ENCODE data around the gene C2orf68.
"Not testable (repeated sequence)": the region's sequence is repeated elsewhere in the genome, so short reads cannot be mapped to it uniquely, and the experiment has no call there.

C2orf68 gene

DNA sequence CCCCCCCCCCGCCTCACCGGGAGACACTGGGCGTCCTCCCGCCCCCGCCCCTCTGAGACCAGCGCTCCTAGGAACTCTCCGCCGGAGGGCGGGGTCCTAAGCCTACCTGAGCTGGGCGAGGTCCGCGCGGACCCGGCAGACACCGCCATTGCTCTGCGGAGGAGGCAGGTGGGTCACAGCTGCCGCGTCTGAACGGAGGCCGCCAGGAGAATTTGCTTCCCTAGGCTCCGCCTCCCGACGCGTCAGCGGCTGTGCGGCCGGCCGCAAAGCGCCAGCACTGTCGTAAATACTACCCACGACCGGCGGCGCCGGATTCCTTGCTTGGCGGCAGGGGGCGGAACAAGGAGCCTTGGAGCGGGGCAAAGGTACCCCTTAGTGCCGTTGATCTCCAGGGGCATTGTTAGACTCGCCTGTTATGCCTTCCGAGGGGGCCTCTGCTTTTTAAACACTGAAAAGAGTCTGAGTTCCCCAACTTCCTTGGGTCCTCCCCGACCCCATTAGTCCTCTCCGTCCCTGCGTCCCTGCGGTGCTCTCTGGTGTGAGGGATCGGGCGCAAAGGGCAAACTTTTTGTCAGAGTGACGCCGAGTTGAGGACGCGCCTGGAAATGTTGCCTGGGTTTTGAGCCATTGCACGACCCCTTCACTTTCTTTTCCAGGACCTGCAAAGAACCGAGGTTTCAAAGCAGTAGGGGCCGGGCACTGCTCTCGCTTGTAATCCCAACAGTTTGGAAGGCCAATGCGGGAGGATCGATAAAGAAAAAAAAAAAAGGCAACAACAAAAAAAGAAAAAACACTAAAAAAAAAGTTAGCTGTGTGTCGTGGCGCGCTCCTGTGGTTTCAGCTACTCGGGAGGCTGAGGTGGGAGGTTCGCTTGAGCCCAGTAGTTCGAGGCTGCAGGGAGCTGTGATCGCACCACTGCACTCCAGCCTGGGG is 50.3 kb downstream of the C2orf68 start, which contains the start of gene GGCX (continued):
- TF ChIP-seq YY2 (tag by site-specific recombination; IDR thresholded peaks at IDR 0.05) = 0 out of 2 replicates have a peak, but pooled peaks have one; percentile 19
- peak; percentile 100 for TF ChIP-seq ZBTB48 (tag by site-specific recombination; IDR thresholded peaks at IDR 0.05)
- TF ChIP-seq ZBTB6 (tag by site-specific recombination; IDR thresholded peaks at IDR 0.05) = no peak
- TF ChIP-seq ZXDB (tag by site-specific recombination; IDR thresholded peaks at IDR 0.05) = peak; percentile 98
- no peak for TF ChIP-seq ZNF510 (tag by site-specific recombination; IDR thresholded peaks at IDR 0.05; ENCODE audit: insufficient replicate concordance)
- peak; percentile 53 for TF ChIP-seq SP2 (tag by site-specific recombination; IDR thresholded peaks at IDR 0.05)
- no peak for TF ChIP-seq ZNF514 (tag by site-specific recombination; IDR thresholded peaks at IDR 0.05)
- TF ChIP-seq ZBTB17 (tag by site-specific recombination; IDR thresholded peaks at IDR 0.05) = no peak
- TF ChIP-seq, protein P1, sequence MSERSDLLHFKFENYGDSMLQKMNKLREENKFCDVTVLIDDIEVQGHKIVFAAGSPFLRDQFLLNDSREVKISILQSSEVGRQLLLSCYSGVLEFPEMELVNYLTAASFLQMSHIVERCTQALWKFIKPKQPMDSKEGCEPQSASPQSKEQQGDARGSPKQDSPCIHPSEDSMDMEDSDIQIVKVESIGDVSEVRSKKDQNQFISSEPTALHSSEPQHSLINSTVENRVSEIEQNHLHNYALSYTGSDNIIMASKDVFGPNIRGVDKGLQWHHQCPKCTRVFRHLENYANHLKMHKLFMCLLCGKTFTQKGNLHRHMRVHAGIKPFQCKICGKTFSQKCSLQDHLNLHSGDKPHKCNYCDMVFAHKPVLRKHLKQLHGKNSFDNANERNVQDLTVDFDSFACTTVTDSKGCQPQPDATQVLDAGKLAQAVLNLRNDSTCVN (tag by site-specific recombination; optimal IDR thresholded peaks at IDR 0.05) = peak; percentile 29
- TF ChIP-seq, protein P2, sequence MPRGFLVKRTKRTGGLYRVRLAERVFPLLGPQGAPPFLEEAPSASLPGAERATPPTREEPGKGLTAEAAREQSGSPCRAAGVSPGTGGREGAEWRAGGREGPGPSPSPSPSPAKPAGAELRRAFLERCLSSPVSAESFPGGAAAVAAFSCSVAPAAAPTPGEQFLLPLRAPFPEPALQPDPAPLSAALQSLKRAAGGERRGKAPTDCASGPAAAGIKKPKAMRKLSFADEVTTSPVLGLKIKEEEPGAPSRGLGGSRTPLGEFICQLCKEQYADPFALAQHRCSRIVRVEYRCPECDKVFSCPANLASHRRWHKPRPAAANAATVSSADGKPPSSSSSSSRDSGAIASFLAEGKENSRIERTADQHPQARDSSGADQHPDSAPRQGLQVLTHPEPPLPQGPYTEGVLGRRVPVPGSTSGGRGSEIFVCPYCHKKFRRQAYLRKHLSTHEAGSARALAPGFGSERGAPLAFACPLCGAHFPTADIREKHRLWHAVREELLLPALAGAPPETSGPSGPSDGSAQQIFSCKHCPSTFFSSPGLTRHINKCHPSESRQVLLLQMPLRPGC (tag by site-specific recombination; IDR thresholded peaks at IDR 0.05) = no peak
- TF ChIP-seq, protein P3, sequence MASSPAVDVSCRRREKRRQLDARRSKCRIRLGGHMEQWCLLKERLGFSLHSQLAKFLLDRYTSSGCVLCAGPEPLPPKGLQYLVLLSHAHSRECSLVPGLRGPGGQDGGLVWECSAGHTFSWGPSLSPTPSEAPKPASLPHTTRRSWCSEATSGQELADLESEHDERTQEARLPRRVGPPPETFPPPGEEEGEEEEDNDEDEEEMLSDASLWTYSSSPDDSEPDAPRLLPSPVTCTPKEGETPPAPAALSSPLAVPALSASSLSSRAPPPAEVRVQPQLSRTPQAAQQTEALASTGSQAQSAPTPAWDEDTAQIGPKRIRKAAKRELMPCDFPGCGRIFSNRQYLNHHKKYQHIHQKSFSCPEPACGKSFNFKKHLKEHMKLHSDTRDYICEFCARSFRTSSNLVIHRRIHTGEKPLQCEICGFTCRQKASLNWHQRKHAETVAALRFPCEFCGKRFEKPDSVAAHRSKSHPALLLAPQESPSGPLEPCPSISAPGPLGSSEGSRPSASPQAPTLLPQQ (tag by site-specific recombination; IDR thresholded peaks at IDR 0.05) = 0 out of 2 replicates have a peak, but pooled peaks have one; percentile 22
- TF ChIP-seq, protein P4, sequence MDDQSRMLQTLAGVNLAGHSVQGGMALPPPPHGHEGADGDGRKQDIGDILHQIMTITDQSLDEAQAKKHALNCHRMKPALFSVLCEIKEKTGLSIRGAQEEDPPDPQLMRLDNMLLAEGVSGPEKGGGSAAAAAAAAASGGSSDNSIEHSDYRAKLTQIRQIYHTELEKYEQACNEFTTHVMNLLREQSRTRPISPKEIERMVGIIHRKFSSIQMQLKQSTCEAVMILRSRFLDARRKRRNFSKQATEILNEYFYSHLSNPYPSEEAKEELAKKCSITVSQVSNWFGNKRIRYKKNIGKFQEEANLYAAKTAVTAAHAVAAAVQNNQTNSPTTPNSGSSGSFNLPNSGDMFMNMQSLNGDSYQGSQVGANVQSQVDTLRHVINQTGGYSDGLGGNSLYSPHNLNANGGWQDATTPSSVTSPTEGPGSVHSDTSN (CRISPR knock-in tag; IDR thresholded peaks at IDR 0.05) = peak; percentile 84
- peak; percentile 82 for TF ChIP-seq ZNF335 (tag by site-specific recombination; conservative IDR thresholded peaks at IDR 0.05)
- TF ChIP-seq ZNF362 (tag by site-specific recombination; IDR thresholded peaks at IDR 0.05) = peak; percentile 98
- TF ChIP-seq ZNF626 (tag by site-specific recombination; IDR thresholded peaks at IDR 0.05) = no peak
- TF ChIP-seq ZBTB20 (tag by site-specific recombination; IDR thresholded peaks at IDR 0.05) = peak; percentile 54; the same call in 1 of the 2 replicates

DNA sequence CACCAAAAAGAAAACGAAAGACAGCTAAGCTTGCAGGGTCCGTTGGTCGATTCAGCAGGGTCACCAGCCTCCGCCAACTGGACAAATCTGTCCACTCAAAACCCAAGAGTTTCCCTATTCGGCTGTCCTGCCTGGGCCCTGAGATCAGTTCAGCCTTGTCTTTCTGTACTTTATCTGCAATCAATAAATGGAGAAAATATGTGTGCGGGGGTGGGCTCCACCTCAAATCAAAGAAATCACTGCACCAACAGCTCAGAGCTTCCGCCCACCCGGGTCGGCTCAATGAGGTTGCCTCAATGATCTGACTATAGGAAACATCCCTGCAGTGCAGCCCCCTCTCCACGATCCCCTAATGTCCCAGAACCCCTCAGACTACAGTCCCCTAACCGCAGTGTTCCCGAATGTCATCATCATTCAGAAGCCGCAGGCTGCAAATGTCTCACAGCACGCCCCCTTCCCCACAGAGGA is 51.0 kb downstream of the C2orf68 start:
- ChIA-PET CTCF (interaction anchor here (2.6 kb wide), 2 partner anchors 10 to 141 kb away, joined by 12 to 15 read pairs; no protein-coding TSS in a partner anchor), POLR2A (interaction anchor here (0.6 to 3.9 kb wide), 22 partner anchors 8 to 335 kb away, joined by 3 to 33 read pairs (median 5); partner anchors contain the start of genes C2orf68, ELMOD3, MAT2A and RETSAT)
- Histone ChIP-seq H3K4me1 (ENCODE audit: control insufficient read depth, insufficient read depth, low read length) (no peaks in the 10 kb centered on the region), H3K27ac (ENCODE audit: extremely low read depth, low read depth, low read length) (peak overlapping the region; percentile 47; the same call in 1 of the 2 replicates), H3K4me3 (ENCODE audit: low read depth, low read length) (peak overlapping the region; percentile 80), H3K9me3 (ENCODE audit: control insufficient read depth, insufficient read depth, low read depth, low read length) (no peaks in the 10 kb centered on the region), H3K36me3 (ENCODE audit: control insufficient read depth in 2 of 2, insufficient read depth in 1 of 2, low read length in 2 of 2) (peaks cover 4 to 29% of the 10 kb centered on the region in 2 experiments; a peak in 1 of 3 replicates)
- 0 out of 2 replicates have a peak, but pooled peaks have one; percentile 31 for TF ChIP-seq ZIC2 (tag by site-specific recombination; IDR thresholded peaks at IDR 0.05)
- TF ChIP-seq ZNF561 (tag by site-specific recombination; IDR thresholded peaks at IDR 0.05; ENCODE audit: borderline replicate concordance) = no peak

GRCh38 chr2:85560403-85560726 is 51.5 kb downstream of the C2orf68 start:
- H3K9me3 ChIP-seq (ENCODE audit: control insufficient read depth, insufficient read depth, low read depth, low read length); H3K4me1 ChIP-seq (ENCODE audit: control insufficient read depth, insufficient read depth, low read length): not testable (repeated sequence)
- ChIA-PET CTCF (interaction anchor here (1.1 to 2.6 kb wide), 3 partner anchors 9 to 141 kb away, joined by 3 to 15 read pairs (median 12); no protein-coding TSS in a partner anchor), POLR2A (interaction anchor here (0.7 to 3.9 kb wide), 14 partner anchors 8 to 232 kb away, joined by 3 to 33 read pairs (median 6); partner anchors contain the start of genes C2orf68, MAT2A, RNF181 and TGOLN2)
- peak overlapping the region; percentile 47; the same call in 1 of the 2 replicates for H3K27ac ChIP-seq (ENCODE audit: extremely low read depth, low read depth, low read length)
- peak overlapping the region; percentile 80 for H3K4me3 ChIP-seq (ENCODE audit: low read depth, low read length)
- peaks cover 6 to 33% of the 10 kb centered on the region in 2 experiments; a peak in 2 of 3 replicates for H3K36me3 ChIP-seq (ENCODE audit: control insufficient read depth in 2 of 2, insufficient read depth in 1 of 2, low read length in 2 of 2)

All from HEK293 (cell line).